ENCODE results near the gene FTO. TPM values are rescaled to one million over a fixed set of nuclear protein-coding genes. Genes with fewer than 3 reads are reported as not detected.

The FTO gene
- total RNA-seq, 1 experiment from 2014 or later = 57.4 TPM

DNA sequence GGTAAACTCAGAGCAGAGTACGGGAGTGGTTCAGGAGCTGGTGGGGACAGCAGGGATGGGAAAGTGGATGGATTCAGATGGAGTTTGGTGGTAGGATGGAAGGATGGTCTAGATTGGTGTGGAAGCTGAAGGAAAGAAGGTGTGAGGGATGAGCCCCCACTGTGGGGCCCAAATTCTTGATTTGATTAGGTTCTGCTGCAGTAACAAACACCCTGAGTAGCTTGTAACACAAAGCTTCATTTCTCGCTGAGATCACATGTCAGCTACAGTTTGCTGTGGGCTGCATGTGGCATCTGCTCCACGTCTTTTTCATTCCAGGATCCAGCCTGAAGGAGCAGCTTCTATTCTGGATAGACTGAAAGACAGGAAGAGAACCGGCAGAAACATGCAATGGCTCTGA, 438.8 kb downstream of the FTO start:
- ChIA-PET POLR2A (interaction anchor here (0.6 kb wide), 1 partner anchor 1318 kb away, joined by 4 read pairs; no protein-coding TSS in a partner anchor), CTCF (no interaction called here)
- no peak for ATAC-seq
- Mint-ChIP-seq H3K4me1 (peaks cover 12% of the 10 kb centered on the region), H3K9me3 (peaks cover 15% of the 10 kb centered on the region), H3K27ac (no peak overlapping the region), H3K4me3 (no peak overlapping the region), H3K27me3 (ENCODE audit: low read depth) (no peaks in the 10 kb centered on the region; the same call in none of the 2 replicates), H3K36me3 (peaks cover 4% of the 10 kb centered on the region; the same call in 1 of the 2 replicates)
- DNase-seq (ENCODE audit: low spot score) = no peak
- TF ChIP-seq ZNF317 (CRISPR knock-in tag; IDR thresholded peaks at IDR 0.05; ENCODE audit: borderline replicate concordance, low read depth) (no peak), NR2C2 (CRISPR knock-in tag; IDR thresholded peaks at IDR 0.05) (no peak), SOX15 (CRISPR knock-in tag; IDR thresholded peaks at IDR 0.05) (no peak), SMAD3 (CRISPR knock-in tag; IDR thresholded peaks at IDR 0.05; ENCODE audit: borderline replicate concordance) (no peak), JUN (CRISPR knock-in tag; IDR thresholded peaks at IDR 0.05) (no peak), ELF4 (CRISPR knock-in tag; IDR thresholded peaks at IDR 0.05; ENCODE audit: low read depth) (no peak), ZNF138 (CRISPR knock-in tag; conservative IDR thresholded peaks at IDR 0.05) (no peak), HMGA2 (CRISPR knock-in tag; IDR thresholded peaks at IDR 0.05) (no peak)
- TF ChIP-seq, protein P1, sequence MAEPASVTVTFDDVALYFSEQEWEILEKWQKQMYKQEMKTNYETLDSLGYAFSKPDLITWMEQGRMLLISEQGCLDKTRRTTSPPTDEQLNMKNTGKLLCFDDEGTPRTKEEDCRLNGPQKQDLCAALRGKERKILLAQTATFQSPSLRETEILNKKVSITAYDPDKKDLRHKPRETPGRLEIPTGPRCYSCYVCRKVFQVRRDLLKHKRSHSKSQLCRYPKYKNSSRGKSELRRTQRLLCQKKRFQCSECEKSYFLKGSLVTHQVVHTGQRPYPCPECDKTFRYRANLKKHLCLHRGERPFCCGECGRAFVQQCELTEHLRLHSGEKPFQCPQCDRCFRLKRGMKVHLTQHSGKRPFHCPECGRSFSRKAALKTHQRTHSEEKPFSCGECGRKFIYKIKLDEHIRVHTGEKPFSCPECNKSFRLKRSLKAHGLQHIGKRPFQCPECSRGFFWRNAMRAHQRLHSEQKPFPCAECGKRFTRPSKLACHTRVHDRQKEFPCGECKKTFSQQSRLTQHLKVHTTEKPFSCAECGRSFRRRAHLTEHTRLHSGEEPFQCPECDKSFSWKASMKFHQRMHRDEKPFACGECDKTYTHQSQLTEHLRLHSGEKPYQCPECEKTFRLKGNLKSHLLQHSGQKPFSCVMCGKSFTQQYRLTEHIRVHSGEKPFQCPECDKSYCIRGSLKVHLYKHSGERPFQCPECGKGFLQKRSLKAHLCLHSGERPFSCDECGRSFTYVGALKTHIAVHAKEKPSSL (CRISPR knock-in tag; conservative IDR thresholded peaks at IDR 0.05) = no peak
- TF ChIP-seq, protein P2, sequence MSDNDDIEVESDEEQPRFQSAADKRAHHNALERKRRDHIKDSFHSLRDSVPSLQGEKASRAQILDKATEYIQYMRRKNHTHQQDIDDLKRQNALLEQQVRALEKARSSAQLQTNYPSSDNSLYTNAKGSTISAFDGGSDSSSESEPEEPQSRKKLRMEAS (CRISPR knock-in tag; IDR thresholded peaks at IDR 0.05) = no peak
- TF ChIP-seq, protein P3, sequence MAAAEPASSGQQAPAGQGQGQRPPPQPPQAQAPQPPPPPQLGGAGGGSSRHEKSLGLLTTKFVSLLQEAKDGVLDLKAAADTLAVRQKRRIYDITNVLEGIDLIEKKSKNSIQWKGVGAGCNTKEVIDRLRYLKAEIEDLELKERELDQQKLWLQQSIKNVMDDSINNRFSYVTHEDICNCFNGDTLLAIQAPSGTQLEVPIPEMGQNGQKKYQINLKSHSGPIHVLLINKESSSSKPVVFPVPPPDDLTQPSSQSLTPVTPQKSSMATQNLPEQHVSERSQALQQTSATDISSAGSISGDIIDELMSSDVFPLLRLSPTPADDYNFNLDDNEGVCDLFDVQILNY (CRISPR knock-in tag; IDR thresholded peaks at IDR 0.05) = no peak
- TF ChIP-seq, protein P4, sequence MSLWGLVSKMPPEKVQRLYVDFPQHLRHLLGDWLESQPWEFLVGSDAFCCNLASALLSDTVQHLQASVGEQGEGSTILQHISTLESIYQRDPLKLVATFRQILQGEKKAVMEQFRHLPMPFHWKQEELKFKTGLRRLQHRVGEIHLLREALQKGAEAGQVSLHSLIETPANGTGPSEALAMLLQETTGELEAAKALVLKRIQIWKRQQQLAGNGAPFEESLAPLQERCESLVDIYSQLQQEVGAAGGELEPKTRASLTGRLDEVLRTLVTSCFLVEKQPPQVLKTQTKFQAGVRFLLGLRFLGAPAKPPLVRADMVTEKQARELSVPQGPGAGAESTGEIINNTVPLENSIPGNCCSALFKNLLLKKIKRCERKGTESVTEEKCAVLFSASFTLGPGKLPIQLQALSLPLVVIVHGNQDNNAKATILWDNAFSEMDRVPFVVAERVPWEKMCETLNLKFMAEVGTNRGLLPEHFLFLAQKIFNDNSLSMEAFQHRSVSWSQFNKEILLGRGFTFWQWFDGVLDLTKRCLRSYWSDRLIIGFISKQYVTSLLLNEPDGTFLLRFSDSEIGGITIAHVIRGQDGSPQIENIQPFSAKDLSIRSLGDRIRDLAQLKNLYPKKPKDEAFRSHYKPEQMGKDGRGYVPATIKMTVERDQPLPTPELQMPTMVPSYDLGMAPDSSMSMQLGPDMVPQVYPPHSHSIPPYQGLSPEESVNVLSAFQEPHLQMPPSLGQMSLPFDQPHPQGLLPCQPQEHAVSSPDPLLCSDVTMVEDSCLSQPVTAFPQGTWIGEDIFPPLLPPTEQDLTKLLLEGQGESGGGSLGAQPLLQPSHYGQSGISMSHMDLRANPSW (CRISPR knock-in tag; conservative IDR thresholded peaks at IDR 0.05; ENCODE audit: low read depth) = no peak
- TF ChIP-seq, protein P5, sequence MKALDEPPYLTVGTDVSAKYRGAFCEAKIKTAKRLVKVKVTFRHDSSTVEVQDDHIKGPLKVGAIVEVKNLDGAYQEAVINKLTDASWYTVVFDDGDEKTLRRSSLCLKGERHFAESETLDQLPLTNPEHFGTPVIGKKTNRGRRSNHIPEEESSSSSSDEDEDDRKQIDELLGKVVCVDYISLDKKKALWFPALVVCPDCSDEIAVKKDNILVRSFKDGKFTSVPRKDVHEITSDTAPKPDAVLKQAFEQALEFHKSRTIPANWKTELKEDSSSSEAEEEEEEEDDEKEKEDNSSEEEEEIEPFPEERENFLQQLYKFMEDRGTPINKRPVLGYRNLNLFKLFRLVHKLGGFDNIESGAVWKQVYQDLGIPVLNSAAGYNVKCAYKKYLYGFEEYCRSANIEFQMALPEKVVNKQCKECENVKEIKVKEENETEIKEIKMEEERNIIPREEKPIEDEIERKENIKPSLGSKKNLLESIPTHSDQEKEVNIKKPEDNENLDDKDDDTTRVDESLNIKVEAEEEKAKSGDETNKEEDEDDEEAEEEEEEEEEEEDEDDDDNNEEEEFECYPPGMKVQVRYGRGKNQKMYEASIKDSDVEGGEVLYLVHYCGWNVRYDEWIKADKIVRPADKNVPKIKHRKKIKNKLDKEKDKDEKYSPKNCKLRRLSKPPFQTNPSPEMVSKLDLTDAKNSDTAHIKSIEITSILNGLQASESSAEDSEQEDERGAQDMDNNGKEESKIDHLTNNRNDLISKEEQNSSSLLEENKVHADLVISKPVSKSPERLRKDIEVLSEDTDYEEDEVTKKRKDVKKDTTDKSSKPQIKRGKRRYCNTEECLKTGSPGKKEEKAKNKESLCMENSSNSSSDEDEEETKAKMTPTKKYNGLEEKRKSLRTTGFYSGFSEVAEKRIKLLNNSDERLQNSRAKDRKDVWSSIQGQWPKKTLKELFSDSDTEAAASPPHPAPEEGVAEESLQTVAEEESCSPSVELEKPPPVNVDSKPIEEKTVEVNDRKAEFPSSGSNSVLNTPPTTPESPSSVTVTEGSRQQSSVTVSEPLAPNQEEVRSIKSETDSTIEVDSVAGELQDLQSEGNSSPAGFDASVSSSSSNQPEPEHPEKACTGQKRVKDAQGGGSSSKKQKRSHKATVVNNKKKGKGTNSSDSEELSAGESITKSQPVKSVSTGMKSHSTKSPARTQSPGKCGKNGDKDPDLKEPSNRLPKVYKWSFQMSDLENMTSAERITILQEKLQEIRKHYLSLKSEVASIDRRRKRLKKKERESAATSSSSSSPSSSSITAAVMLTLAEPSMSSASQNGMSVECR (CRISPR knock-in tag; IDR thresholded peaks at IDR 0.05; ENCODE audit: borderline replicate concordance) = no peak
- TF ChIP-seq, protein P6, sequence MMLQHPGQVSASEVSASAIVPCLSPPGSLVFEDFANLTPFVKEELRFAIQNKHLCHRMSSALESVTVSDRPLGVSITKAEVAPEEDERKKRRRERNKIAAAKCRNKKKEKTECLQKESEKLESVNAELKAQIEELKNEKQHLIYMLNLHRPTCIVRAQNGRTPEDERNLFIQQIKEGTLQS (CRISPR knock-in tag; conservative IDR thresholded peaks at IDR 0.05) = no peak

DNA sequence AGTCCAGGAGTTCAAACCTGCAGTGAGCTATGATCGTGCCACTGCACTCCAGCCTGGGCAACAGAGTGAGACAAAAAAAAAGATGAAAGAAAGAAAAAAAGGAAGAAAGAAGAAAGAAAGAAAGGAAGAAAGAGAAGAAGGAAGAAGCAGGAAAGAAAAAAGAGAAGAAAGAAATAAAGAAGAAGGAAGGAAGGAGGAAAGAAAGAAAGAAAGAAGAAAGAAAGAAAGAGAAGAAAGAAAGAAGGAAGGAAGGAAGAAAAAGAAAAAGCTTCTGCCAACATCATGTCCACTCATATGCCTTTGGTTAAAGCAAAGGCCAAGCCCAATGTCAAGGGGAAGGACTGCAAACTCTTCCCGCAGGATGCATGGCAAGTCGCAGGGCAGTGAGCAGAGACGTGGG, 439.5 kb downstream of the FTO start:
- no peak for ATAC-seq
- peaks cover 10% of the 10 kb centered on the region for H3K9me3 Mint-ChIP-seq
- POLR2A ChIA-PET = no interaction called here
- CTCF ChIA-PET = no interaction called here
- TF ChIP-seq, protein P7, sequence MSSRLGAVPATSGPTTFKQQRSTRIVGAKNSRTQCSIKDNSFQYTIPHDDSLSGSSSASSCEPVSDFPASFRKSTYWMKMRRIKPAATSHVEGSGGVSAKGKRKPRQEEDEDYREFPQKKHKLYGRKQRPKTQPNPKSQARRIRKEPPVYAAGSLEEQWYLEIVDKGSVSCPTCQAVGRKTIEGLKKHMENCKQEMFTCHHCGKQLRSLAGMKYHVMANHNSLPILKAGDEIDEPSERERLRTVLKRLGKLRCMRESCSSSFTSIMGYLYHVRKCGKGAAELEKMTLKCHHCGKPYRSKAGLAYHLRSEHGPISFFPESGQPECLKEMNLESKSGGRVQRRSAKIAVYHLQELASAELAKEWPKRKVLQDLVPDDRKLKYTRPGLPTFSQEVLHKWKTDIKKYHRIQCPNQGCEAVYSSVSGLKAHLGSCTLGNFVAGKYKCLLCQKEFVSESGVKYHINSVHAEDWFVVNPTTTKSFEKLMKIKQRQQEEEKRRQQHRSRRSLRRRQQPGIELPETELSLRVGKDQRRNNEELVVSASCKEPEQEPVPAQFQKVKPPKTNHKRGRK (CRISPR knock-in tag; IDR thresholded peaks at IDR 0.05; ENCODE audit: borderline replicate concordance) = peak; percentile 83; the same call in 1 of the 2 replicates
- TF ChIP-seq, protein P8, sequence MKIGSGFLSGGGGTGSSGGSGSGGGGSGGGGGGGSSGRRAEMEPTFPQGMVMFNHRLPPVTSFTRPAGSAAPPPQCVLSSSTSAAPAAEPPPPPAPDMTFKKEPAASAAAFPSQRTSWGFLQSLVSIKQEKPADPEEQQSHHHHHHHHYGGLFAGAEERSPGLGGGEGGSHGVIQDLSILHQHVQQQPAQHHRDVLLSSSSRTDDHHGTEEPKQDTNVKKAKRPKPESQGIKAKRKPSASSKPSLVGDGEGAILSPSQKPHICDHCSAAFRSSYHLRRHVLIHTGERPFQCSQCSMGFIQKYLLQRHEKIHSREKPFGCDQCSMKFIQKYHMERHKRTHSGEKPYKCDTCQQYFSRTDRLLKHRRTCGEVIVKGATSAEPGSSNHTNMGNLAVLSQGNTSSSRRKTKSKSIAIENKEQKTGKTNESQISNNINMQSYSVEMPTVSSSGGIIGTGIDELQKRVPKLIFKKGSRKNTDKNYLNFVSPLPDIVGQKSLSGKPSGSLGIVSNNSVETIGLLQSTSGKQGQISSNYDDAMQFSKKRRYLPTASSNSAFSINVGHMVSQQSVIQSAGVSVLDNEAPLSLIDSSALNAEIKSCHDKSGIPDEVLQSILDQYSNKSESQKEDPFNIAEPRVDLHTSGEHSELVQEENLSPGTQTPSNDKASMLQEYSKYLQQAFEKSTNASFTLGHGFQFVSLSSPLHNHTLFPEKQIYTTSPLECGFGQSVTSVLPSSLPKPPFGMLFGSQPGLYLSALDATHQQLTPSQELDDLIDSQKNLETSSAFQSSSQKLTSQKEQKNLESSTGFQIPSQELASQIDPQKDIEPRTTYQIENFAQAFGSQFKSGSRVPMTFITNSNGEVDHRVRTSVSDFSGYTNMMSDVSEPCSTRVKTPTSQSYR (CRISPR knock-in tag; IDR thresholded peaks at IDR 0.05) = no peak
- 0 out of 2 replicates have a peak, but pooled peaks cover 4% of the 10 kb centered on the region for H3K36me3 Mint-ChIP-seq
- no peak overlapping the region for H3K4me3 Mint-ChIP-seq
- no peak overlapping the region for H3K27ac Mint-ChIP-seq
- no peaks in the 10 kb centered on the region; the same call in none of the 2 replicates for H3K27me3 Mint-ChIP-seq (ENCODE audit: low read depth)
- H3K4me1 Mint-ChIP-seq = peaks cover 12% of the 10 kb centered on the region
- no peak for DNase-seq (ENCODE audit: low spot score)
